Activated CD4-positive, alpha-beta T cell treated with anti-CD3 and anti-CD28 coated beads for 4 hours (primary cell): ENCODE data around the gene BPIFA2.
"Not testable (repeated sequence)": the region's sequence is repeated elsewhere in the genome, so short reads cannot be mapped to it uniquely, and the experiment has no call there.

Source experiments
- DNase-seq, 2 donors: peaks; one replicate each; pipeline ENCODE4 v3.0.0-alpha.2; 2020

BPIFA2 gene

GRCh38 chr20:33162313-33162712 lies 5.6 kb upstream of the BPIFA2 start:
- DNase-seq = no peak

DNA sequence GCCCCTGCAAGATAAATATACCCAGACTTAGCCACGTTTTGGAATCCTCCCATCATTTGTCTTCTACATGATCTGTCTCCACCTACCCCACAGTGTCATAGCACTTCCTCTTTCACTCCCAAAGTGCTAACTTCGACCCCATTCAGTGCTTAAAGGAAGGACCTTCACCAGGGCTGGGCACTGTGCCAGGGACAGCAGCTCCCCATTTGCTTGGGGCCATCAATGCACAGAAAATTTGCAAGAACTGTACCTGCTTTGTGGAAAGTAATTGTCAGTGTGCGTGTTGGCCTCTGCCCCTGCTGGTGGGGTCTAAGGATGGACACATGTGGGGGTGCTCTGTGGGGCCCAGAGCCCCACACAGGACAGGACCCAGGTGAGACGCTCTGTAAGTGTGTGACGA lies 5.2 kb upstream of the BPIFA2 start:
- DNase-seq = no peak

- no peak for DNase-seq
These were observed 3.9 kb upstream of the BPIFA2 start for GRCh38 chr20:33163856-33164762.

DNA sequence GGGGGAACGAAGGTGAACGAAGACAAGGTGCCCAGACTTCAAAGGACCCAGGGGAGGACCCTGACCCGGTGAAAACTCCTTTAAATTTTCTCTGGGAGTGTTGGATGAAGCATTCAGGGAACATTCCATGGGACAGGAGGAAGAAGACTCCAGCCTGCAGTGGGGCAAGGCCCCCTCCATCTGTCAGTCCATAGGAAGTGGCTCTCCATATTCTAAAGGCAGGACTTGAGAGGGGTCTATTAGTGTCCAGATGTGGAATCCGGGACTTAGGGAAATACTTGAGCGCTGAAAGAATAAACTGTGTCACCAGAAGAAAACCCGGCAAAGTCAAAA lies 3.2 kb upstream of the BPIFA2 start:
- DNase-seq = no peak

GRCh38 chr20:33165416-33166055 lies 2.4 kb upstream of the BPIFA2 start:
- DNase-seq = no peak

- no peak for DNase-seq
These were observed 1.3 kb upstream of the BPIFA2 start for GRCh38 chr20:33166533-33167113.

DNA sequence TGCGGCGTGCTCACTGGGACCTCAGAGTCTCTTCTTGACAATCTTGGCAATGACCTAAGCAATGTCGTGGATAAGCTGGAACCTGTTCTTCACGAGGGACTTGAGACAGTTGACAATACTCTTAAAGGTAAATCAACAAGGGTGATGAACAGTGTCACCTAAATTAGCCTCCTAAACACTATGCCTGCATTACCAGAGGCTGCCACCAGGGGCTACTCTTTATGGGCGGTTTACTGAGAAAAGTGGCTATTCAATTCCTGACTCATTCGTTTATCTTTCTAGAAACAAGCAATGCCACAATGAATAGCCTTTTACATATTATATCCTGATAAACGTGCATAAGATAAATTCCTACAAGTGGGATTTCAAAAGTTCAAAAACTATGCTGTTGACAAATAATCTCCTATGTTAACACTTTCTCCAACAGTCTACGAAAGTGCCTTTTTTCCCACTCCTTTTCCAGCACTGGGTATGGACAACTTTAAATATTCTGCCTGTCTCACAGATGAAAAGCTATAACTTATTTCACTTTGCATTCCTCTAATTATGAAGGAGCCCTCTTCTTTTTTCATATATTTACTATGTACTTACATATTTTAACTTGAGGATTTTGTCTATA lies 1.3 kb downstream of the BPIFA2 start:
- DNase-seq = no peak

DNA sequence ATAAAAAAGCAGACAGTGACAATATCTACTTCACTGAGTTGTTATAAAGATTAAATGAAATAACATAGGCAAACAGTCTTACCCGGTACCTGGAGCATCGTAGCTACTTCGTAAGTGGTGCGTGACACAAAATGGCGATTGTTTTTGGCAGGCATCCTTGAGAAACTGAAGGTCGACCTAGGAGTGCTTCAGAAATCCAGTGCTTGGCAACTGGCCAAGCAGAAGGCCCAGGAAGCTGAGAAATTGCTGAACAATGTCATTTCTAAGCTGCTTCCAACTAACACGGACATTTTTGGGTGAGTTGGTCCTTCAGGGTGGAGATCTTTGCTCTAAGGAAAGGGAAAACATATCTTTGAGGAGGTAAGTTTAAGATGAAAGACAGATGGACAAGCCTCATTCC lies 4.8 kb downstream of the BPIFA2 start:
- no peak for DNase-seq

DNA sequence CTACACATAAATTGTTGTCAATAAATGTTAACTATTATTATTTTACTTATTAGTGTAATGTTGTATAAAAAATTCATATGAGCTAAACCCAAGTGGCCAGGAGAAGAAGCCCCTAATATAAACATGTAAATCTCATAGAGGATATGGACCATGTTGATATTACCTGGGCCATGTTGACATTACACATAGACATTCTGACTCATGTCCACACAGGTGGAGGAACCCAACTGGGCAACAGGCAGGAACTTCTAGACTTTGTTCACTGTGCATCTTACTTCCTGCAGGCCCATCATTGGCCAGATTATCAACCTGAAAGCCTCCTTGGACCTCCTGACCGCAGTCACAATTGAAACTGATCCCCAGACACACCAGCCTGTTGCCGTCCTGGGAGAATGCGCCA lies 7.2 kb downstream of the BPIFA2 start:
- DNase-seq = no peak

DNA sequence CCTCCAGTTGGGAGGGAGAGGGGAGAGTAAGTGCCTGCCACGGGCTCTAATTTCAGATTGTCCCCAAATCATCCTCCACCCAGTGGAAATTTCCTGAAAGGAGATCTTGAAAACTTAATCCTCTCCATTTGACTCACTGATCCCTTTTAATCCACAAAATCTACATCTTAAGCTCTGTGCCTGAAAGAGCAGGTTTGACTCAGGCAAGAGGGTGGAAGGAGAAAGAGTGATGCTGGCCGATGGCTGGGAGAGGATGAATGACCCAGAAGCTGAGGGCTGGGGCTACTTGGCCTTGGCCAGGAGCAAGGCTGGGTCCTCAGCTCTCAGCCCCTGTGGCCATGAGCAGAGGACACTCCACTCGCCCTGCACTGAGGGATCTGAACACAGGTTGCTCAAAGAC lies 8.1 kb downstream of the BPIFA2 start:
- no peak for DNase-seq

- DNase-seq = no peak
These were observed 9.9 kb downstream of the BPIFA2 start for GRCh38 chr20:33177866-33178265.

DNA sequence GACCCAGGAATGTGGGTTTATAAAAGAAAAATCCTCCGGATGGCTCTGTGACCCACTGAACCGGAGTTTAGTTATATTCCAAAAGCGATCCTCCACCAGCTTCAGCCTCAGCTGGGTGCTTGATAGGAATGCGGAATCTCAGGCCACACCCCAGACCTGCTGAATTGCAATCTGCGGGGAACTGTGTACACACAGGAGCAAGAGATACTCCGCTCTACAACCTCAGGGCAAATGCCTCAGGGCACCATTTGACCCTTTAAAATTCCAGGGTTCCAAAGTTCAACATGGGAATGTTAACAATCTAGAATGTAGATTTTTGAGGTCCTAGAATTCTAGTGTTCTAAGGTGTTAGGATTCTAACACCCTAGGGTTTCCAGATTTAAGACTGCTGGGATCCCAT lies 10.8 kb downstream of the BPIFA2 start:
- DNase-seq = no peak

GRCh38 chr20:33180169-33180568 lies 12.2 kb downstream of the BPIFA2 start:
- DNase-seq = no peak

- no peak for DNase-seq
These were observed 13.6 kb downstream of the BPIFA2 start for GRCh38 chr20:33181482-33182093.

GRCh38 chr20:33183312-33183711 lies 15.4 kb downstream of the BPIFA2 start:
- no peak for DNase-seq

DNA sequence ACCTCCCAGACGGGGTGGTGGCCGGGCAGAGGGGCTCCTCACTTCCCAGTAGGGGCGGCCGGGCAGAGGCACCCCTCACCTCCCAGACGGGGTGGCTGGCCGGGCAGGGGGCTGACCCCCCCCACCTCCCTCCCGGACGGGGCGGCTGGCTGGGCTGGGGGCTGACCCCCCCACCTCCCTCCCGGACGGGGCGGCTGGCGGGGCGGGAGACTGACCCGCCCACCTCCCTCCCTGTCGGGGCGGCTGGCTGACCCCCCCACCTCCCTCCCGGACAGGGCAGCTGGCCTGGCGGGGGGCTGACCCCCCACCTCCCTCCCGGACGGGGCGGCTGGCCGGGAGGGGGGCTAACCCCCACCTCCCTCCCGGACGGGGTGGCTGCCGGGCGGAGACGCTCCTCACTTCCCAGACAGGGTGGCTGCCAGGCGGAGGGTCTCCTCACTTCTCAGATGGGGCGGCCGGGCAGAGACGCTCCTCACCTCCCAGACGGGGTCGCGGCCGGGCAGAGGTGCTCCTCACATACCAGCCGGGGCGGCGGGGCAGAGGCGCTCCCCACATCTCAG lies 17.2 kb downstream of the BPIFA2 start:
- not testable (repeated sequence) for DNase-seq

DNA sequence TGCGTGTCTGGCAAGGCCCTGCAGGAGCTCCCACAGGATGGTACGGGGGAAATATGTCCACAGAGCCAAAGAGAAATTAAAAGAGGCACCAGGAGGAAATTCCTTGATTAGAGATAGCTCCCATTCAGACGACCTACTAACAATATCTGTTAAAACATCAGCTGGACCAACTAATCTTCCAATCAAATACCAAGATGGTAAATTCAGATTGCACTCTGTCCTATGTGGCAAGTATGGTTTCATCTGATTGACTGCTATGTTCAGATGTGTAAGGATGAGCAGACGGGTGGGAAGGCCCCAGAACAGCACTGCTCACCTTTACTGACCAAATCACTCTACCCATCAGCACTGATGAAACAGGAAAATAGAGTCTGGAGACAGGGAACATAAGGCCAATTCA lies 19.5 kb downstream of the BPIFA2 start:
- DNase-seq = no peak

DNA sequence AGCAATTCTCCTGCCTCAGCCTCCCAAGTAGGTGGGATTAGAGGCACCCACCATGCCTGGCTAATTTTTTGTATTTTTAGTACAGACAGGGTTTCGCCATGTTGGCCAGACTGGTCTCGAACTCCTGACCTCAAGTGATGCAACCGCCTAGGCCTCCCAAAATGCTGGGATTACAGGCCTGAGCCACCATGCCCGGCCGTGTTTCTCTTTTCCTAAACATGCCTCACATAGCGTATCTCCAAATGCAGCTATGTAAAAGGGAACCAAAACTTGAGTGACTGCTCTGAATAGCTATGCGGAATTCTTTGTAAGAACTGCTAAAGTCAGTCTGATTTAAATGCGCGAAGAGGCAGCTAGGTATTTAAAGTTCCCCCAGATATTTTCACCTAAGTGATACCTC lies 20.5 kb downstream of the BPIFA2 start:
- DNase-seq = no peak

- no peak for DNase-seq
These were observed 23.5 kb downstream of the BPIFA2 start for GRCh38 chr20:33191484-33191883.

DNA sequence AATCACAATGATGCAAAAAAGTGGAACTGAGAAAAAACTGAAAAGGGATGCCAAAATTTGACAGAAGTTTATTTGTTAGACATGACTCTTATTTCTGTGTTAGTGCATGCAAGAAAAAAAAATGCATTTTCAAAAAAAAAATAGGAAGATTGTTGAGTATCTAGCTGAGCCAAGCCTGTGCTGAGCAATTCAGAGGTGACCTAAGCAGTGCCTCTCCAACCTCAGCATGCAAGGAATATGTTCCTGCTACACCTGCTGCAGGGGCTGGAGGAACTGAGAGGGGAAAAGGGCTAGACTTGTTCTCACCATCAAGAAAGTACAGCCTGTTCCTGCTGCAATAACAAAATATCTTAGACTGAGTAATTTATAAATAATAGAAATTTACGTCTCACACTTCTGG lies 24.0 kb downstream of the BPIFA2 start:
- DNase-seq = no peak

- DNase-seq = no peak
These were observed 25.0 kb downstream of the BPIFA2 start for GRCh38 chr20:33192912-33193501.

GRCh38 chr20:33199026-33199425 lies 31.1 kb downstream of the BPIFA2 start:
- no peak for DNase-seq

GRCh38 chr20:33202451-33202850 lies 34.5 kb downstream of the BPIFA2 start:
- DNase-seq = no peak
